ENCODE measurements around the gene PPP2R5A. TPM values are rescaled to one million over a fixed set of nuclear protein-coding genes. Genes with fewer than 3 reads are reported as not detected.
A peak's percentile ranks its signal among the peaks of the same experiment; 100 is the strongest.

PPP2R5A gene
- polyA plus RNA-seq, 3 donors = 28.1 to 38.4 (median 31.1) TPM

DNA sequence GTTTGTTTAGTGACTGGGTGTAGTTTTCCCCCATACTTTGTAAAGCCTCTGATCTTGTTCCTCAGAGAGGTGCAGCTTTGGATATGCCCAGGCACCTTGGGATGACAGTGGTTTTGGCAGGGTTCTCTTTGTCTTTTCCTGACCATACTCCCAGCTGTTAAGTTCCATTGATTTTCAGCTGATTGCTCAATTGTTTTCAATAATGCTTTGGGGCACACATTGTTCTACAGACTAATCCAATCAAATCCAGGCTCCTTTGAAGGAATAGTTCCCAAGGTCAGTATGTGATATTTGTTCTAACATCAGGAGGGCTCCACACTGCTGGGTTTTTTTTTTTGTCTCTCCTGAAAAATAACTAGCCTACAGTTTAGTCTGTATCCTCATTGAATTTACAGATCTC lies 24.8 kb downstream of the PPP2R5A start:
- H3K36me3 ChIP-seq (replicated peaks in 1 of 2; ENCODE audit: control insufficient read depth in 1 of 2, insufficient read depth in 2 of 2, low read length in 2 of 2) = peaks cover 8 to 15% of the 10 kb centered on the region in 2 donors

DNA sequence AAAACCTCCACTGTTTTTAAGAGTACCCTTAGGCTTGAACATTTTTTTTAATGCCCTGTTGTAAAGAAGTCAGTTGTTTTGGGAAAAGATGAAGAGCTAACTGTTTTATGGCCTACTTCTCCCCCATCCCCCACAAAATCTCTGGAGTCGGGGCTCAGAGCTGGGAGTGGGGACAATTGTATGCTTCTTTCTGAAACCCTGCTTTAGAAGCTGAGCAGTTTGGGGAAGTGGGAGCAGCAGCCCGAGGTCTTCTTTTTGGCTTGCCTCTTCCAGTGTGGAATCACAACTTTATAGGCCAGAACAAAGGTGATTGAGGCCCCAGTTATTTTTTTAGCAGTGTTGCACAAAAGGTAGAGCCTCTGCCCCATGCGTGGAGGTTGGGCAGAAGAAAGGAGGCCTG lies 25.2 kb downstream of the PPP2R5A start:
- peaks cover 100% of the 10 kb centered on the region for H3K79me2 ChIP-seq (ENCODE audit: insufficient read depth, low read length)
- H3K36me3 ChIP-seq (replicated peaks in 1 of 2; ENCODE audit: control insufficient read depth in 1 of 2, insufficient read depth in 2 of 2, low read length in 2 of 2) = peaks cover 8 to 15% of the 10 kb centered on the region in 2 donors
- no peak overlapping the region for H2AFZ ChIP-seq (ENCODE audit: insufficient read depth, low read depth, low read length, poor library complexity, severe bottlenecking)
- intact Hi-C loops (cut with micrococcal nuclease) = no loop called here
- H3K27me3 Mint-ChIP-seq (ENCODE audit: low read depth in 3 of 3) = no peaks in the 10 kb centered on the region
- peak overlapping the region; percentile 35 to 66 for H3K27ac ChIP-seq (ENCODE audit: low read depth in 1 of 2, low read length in 2 of 2)
- H3K4me1 Mint-ChIP-seq = peaks cover 38% of the 10 kb centered on the region
- no peaks in the 10 kb centered on the region for H3K9me3 ChIP-seq (replicated peaks in 1 of 2; ENCODE audit: control insufficient read depth in 1 of 2, insufficient read depth in 1 of 2, low read length in 2 of 2)
- H3K27ac Mint-ChIP-seq = peak overlapping the region; percentile 48 to 77 (median 69)
- H3K36me3 Mint-ChIP-seq = peaks cover 19 to 44% of the 10 kb centered on the region in 2 donors
- H3K4me1 ChIP-seq (ENCODE audit: control insufficient read depth in 1 of 2, insufficient read depth in 2 of 2, low read length in 2 of 2) = peaks cover 17 to 24% of the 10 kb centered on the region in 2 donors
- H3K4me3 Mint-ChIP-seq = no peak overlapping the region
- no peaks in the 10 kb centered on the region for H3K27me3 ChIP-seq (ENCODE audit: control insufficient read depth in 2 of 2, insufficient read depth in 2 of 2, low read length in 2 of 2)
- peak overlapping the region; percentile 11 for H3K9ac ChIP-seq (ENCODE audit: insufficient read depth, low read length, poor library complexity, severe bottlenecking)
- H3K4me3 ChIP-seq (replicated peaks in 1 of 3; ENCODE audit: low read depth in 2 of 3, low read length in 3 of 3) = no peak overlapping the region
- no peak for DNase-seq
- 0% methylated on average over 1 of the region's 3 CpGs for WGBS (ENCODE audit: insufficient coverage)
- TF ChIP-seq, protein P1, sequence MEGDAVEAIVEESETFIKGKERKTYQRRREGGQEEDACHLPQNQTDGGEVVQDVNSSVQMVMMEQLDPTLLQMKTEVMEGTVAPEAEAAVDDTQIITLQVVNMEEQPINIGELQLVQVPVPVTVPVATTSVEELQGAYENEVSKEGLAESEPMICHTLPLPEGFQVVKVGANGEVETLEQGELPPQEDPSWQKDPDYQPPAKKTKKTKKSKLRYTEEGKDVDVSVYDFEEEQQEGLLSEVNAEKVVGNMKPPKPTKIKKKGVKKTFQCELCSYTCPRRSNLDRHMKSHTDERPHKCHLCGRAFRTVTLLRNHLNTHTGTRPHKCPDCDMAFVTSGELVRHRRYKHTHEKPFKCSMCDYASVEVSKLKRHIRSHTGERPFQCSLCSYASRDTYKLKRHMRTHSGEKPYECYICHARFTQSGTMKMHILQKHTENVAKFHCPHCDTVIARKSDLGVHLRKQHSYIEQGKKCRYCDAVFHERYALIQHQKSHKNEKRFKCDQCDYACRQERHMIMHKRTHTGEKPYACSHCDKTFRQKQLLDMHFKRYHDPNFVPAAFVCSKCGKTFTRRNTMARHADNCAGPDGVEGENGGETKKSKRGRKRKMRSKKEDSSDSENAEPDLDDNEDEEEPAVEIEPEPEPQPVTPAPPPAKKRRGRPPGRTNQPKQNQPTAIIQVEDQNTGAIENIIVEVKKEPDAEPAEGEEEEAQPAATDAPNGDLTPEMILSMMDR (IDR thresholded peaks at IDR 0.05) = no peak
- no peak overlapping the region for H3K4me2 ChIP-seq (replicated peaks; ENCODE audit: extremely low read depth, low read length, poor library complexity, severe bottlenecking)
- no peaks in the 10 kb centered on the region for H3K9me3 Mint-ChIP-seq
- H4K20me1 ChIP-seq (ENCODE audit: insufficient read depth, low read length) = peaks cover 100% of the 10 kb centered on the region

More for the DNA sequence above, 24.8 kb downstream of the PPP2R5A start:
- no peaks in the 10 kb centered on the region for H3K27me3 ChIP-seq (ENCODE audit: control insufficient read depth in 2 of 2, insufficient read depth in 2 of 2, low read length in 2 of 2)
- Mint-ChIP-seq H3K27ac (peak overlapping the region; percentile 48 to 80 (median 75)), H3K27me3 (ENCODE audit: low read depth in 3 of 3) (no peaks in the 10 kb centered on the region), H3K4me1 (peaks cover 40% of the 10 kb centered on the region), H3K9me3 (peaks cover 0 to 1% (median 0%) of the 10 kb centered on the region in 7 donors), H3K36me3 (peaks cover 19 to 47% of the 10 kb centered on the region in 2 donors), H3K4me3 (no peak overlapping the region)
- TF ChIP-seq, protein P1 (IDR thresholded peaks at IDR 0.05) = no peak
- DNase-seq = no peak
- H3K4me1 ChIP-seq (ENCODE audit: control insufficient read depth in 1 of 2, insufficient read depth in 2 of 2, low read length in 2 of 2) = peaks cover 17 to 24% of the 10 kb centered on the region in 2 donors
- intact Hi-C loops (cut with micrococcal nuclease) = no loop called here
- H3K27ac ChIP-seq (ENCODE audit: low read depth in 1 of 2, low read length in 2 of 2) = peak overlapping the region in 1 of 2 donors; percentile 66
- no peak overlapping the region for H2AFZ ChIP-seq (ENCODE audit: insufficient read depth, low read depth, low read length, poor library complexity, severe bottlenecking)
- H4K20me1 ChIP-seq (ENCODE audit: insufficient read depth, low read length) = peaks cover 100% of the 10 kb centered on the region
- H3K9ac ChIP-seq (ENCODE audit: insufficient read depth, low read length, poor library complexity, severe bottlenecking) = peak overlapping the region; percentile 11
- no peak overlapping the region for H3K4me2 ChIP-seq (replicated peaks; ENCODE audit: extremely low read depth, low read length, poor library complexity, severe bottlenecking)
- H3K4me3 ChIP-seq (replicated peaks in 1 of 3; ENCODE audit: low read depth in 2 of 3, low read length in 3 of 3) = no peak overlapping the region
- H3K9me3 ChIP-seq (replicated peaks in 1 of 2; ENCODE audit: control insufficient read depth in 1 of 2, insufficient read depth in 1 of 2, low read length in 2 of 2) = no peaks in the 10 kb centered on the region
- H3K79me2 ChIP-seq (ENCODE audit: insufficient read depth, low read length) = peaks cover 100% of the 10 kb centered on the region
